Esophagus muscularis mucosa (tissue), 4 donors: ENCODE results near the gene CLSTN3.

Source experiments
- EP300 ChIP-seq: sonication (generic); formaldehyde crosslinking; IDR thresholded peaks from one replicate; pipeline ENCODE4 v1.6.1; 2017; ENCODE audit warnings: antibody characterized with exemption
- POLR2A ChIP-seq: fragments of 450-650 bp; IDR thresholded peaks from one replicate; pipeline ENCODE4 v1.6.1; 2017; ENCODE audit warnings: antibody characterized with exemption, moderate library complexity, mild to moderate bottlenecking, low read depth
- POLR2AphosphoS5 ChIP-seq, 2 donors: sonication (generic); formaldehyde crosslinking; IDR thresholded peaks; one replicate each; pipeline ENCODE4 v1.6.1; 2017; ENCODE audit warnings: antibody characterized with exemption in 2 of 2
- TF ChIP-seq, protein P1 (sequence below), 3 experiments: fragments of 200-600 bp in 2 of 3; fragments of 450-650 bp in 1 of 3; sonication (generic) in 2 of 3; IDR thresholded peaks; one replicate each; pipeline ENCODE4 v1.5.1; 2017 to 2019; ENCODE audit warnings: antibody characterized with exemption in 3 of 3, mild to moderate bottlenecking in 2 of 3, moderate library complexity in 1 of 3

DNA sequence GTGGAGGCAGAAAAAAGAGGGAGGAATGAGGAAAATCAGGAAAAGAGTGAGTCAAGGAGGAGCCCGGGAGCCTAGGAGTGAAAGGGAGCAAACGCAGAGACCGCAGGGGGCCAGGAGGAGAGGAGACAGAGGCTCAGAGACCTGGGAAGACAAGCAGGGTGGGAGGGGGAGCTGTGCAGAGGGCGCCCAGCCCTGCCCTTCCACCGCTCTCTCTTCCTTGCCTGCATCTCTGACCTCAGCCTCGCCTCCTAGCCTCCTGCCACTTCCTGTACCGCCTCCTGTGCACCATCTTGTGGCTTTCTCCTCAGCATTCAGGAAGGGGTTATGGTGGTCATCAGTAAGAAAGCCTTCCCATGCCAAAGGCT is 1.3 kb downstream of the CLSTN3 start:
- TF ChIP-seq POLR2A (no peak), POLR2AphosphoS5 (IDR thresholded peaks at IDR 0.05) (no peak), EP300 (no peak)
- TF ChIP-seq, protein P1, sequence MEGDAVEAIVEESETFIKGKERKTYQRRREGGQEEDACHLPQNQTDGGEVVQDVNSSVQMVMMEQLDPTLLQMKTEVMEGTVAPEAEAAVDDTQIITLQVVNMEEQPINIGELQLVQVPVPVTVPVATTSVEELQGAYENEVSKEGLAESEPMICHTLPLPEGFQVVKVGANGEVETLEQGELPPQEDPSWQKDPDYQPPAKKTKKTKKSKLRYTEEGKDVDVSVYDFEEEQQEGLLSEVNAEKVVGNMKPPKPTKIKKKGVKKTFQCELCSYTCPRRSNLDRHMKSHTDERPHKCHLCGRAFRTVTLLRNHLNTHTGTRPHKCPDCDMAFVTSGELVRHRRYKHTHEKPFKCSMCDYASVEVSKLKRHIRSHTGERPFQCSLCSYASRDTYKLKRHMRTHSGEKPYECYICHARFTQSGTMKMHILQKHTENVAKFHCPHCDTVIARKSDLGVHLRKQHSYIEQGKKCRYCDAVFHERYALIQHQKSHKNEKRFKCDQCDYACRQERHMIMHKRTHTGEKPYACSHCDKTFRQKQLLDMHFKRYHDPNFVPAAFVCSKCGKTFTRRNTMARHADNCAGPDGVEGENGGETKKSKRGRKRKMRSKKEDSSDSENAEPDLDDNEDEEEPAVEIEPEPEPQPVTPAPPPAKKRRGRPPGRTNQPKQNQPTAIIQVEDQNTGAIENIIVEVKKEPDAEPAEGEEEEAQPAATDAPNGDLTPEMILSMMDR (IDR thresholded peaks at IDR 0.05) = no peak
